ENCODE measurements around the gene KAT2A.

KAT2A gene

GRCh38 chr17:42107597-42108576, 13.3 kb downstream of the KAT2A start (continued):
- TF ChIP-seq, protein P1, sequence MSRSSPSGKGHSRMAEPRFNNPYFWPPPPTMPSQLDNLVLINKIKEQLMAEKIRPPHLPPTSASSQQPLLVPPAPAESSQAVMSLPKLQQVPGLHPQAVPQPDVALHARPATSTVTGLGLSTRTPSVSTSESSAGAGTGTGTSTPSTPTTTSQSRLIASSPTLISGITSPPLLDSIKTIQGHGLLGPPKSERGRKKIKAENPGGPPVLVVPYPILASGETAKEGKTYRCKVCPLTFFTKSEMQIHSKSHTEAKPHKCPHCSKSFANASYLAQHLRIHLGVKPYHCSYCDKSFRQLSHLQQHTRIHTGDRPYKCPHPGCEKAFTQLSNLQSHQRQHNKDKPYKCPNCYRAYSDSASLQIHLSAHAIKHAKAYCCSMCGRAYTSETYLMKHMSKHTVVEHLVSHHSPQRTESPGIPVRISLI (tag by site-specific recombination; IDR thresholded peaks at IDR 0.05) = no peak
- peak; percentile 81 for TF ChIP-seq SP2 (tag by site-specific recombination; IDR thresholded peaks at IDR 0.05)
- TF ChIP-seq ZNF140 (tag by site-specific recombination; IDR thresholded peaks at IDR 0.05) = no peak
- TF ChIP-seq SCRT2 (tag by site-specific recombination; IDR thresholded peaks at IDR 0.05) = peak; percentile 97
- TF ChIP-seq ZFP3 (tag by site-specific recombination; IDR thresholded peaks at IDR 0.05; ENCODE audit: low read depth) = no peak
- no peak for TF ChIP-seq ZNF311 (tag by site-specific recombination; IDR thresholded peaks at IDR 0.05; ENCODE audit: borderline replicate concordance)
- TF ChIP-seq ZNF596 (tag by site-specific recombination; IDR thresholded peaks at IDR 0.05) = no peak
- TF ChIP-seq MEIS1 (CRISPR knock-in tag; IDR thresholded peaks at IDR 0.05; ENCODE audit: borderline replicate concordance) = no peak
- peak; percentile 66 for TF ChIP-seq ZBTB17 (tag by site-specific recombination; IDR thresholded peaks at IDR 0.05)
- no peak for TF ChIP-seq ZNF549 (tag by site-specific recombination; IDR thresholded peaks at IDR 0.05)
- TF ChIP-seq ZNF558 (tag by site-specific recombination; IDR thresholded peaks at IDR 0.05) = no peak
- no peak for TF ChIP-seq REPIN1 (tag by site-specific recombination; IDR thresholded peaks at IDR 0.05; ENCODE audit: low read depth)
- no peak for TF ChIP-seq SP7 (tag by site-specific recombination; IDR thresholded peaks at IDR 0.05)
- TF ChIP-seq, protein P2, sequence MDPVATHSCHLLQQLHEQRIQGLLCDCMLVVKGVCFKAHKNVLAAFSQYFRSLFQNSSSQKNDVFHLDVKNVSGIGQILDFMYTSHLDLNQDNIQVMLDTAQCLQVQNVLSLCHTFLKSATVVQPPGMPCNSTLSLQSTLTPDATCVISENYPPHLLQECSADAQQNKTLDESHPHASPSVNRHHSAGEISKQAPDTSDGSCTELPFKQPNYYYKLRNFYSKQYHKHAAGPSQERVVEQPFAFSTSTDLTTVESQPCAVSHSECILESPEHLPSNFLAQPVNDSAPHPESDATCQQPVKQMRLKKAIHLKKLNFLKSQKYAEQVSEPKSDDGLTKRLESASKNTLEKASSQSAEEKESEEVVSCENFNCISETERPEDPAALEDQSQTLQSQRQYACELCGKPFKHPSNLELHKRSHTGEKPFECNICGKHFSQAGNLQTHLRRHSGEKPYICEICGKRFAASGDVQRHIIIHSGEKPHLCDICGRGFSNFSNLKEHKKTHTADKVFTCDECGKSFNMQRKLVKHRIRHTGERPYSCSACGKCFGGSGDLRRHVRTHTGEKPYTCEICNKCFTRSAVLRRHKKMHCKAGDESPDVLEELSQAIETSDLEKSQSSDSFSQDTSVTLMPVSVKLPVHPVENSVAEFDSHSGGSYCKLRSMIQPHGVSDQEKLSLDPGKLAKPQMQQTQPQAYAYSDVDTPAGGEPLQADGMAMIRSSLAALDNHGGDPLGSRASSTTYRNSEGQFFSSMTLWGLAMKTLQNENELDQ (tag by site-specific recombination; IDR thresholded peaks at IDR 0.05; ENCODE audit: low read depth) = no peak
- no peak for TF ChIP-seq ZNF148 (tag by site-specific recombination; IDR thresholded peaks at IDR 0.05; ENCODE audit: borderline replicate concordance)
- no peak for TF ChIP-seq ZNF121 (tag by site-specific recombination; IDR thresholded peaks at IDR 0.05)
- peak; percentile 77 for TF ChIP-seq GLIS2 (tag by site-specific recombination; IDR thresholded peaks at IDR 0.05)
- TF ChIP-seq ZBTB11 (tag by site-specific recombination; conservative IDR thresholded peaks at IDR 0.05; ENCODE audit: low read depth) = no peak
- TF ChIP-seq, protein P3, sequence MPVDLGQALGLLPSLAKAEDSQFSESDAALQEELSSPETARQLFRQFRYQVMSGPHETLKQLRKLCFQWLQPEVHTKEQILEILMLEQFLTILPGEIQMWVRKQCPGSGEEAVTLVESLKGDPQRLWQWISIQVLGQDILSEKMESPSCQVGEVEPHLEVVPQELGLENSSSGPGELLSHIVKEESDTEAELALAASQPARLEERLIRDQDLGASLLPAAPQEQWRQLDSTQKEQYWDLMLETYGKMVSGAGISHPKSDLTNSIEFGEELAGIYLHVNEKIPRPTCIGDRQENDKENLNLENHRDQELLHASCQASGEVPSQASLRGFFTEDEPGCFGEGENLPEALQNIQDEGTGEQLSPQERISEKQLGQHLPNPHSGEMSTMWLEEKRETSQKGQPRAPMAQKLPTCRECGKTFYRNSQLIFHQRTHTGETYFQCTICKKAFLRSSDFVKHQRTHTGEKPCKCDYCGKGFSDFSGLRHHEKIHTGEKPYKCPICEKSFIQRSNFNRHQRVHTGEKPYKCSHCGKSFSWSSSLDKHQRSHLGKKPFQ (tag by site-specific recombination; IDR thresholded peaks at IDR 0.05) = 0 out of 2 replicates have a peak, but pooled peaks have one; percentile 28
- no peak for TF ChIP-seq ZNF513 (tag by site-specific recombination; IDR thresholded peaks at IDR 0.05)
- TF ChIP-seq ZNF19 (tag by site-specific recombination; IDR thresholded peaks at IDR 0.05; ENCODE audit: low read depth) = no peak
- TF ChIP-seq ZNF488 (tag by site-specific recombination; IDR thresholded peaks at IDR 0.05) = no peak
- no peak for TF ChIP-seq YY1 (tag by site-specific recombination; IDR thresholded peaks at IDR 0.05)
- no peak for TF ChIP-seq ZNF792 (tag by site-specific recombination; IDR thresholded peaks at IDR 0.05)
- TF ChIP-seq ZNF626 (tag by site-specific recombination; IDR thresholded peaks at IDR 0.05) = no peak
